ENCODE measurements around the gene DZIP1L. TPM values are rescaled to one million over a fixed set of nuclear protein-coding genes. Genes with fewer than 3 reads are reported as not detected.

Gene DZIP1L
- total RNA-seq, 1 experiment from 2014 or later = 16.5 TPM

DNA sequence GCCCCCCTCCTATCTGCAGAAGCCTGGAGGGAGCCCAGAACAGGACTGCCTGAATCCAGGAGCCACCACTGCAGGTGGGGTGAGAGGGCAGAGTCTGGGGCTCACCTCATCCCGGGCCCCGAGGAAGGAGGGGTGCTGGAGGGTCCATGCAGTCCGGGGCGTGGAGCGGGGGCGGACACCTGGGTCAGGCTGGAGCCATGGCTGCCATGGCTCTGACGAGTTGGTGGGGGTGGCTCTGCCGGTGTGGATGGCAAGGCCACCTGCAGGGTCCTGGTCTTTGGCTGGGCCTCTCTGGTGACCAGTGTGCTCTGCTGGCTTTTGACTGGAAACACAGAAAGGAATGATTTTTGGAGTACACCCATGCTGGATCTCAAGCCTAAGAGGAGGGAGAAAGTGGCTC is 47.4 kb downstream of the DZIP1L start:
- no TSS peak for BruUV-seq (replicated peaks)
- no peak for DNase-seq
- Mint-ChIP-seq H3K9me3 (ENCODE audit: low read depth, unreplicated experiment) (no peaks in the 10 kb centered on the region), H3K36me3 (ENCODE audit: insufficient read depth, unreplicated experiment) (no peaks in the 10 kb centered on the region), H3K4me1 (ENCODE audit: low read depth, unreplicated experiment) (no peaks in the 10 kb centered on the region), H3K27me3 (ENCODE audit: unreplicated experiment) (no peaks in the 10 kb centered on the region), H3K4me3 (ENCODE audit: low read depth, unreplicated experiment) (no peak overlapping the region), H3K27ac (ENCODE audit: unreplicated experiment) (no peak overlapping the region)
- no peak for TF ChIP-seq CTCF (IDR thresholded peaks at IDR 0.05; ENCODE audit: unreplicated experiment)
- intact Hi-C loops (cut with micrococcal nuclease; ENCODE audit: unreplicated experiment) = loop anchor here (1.0 kb wide), 1 partner anchor 51 kb away; no protein-coding TSS in a partner anchor
- CTCF ChIA-PET = interaction anchor here (0.8 to 1.0 kb wide), 2 partner anchors 47 to 52 kb away, joined by 3 read pairs; partner anchors contain the start of gene DZIP1L

GRCh38 chr3:138066972-138067371 is 48.4 kb downstream of the DZIP1L start:
- H3K27me3 Mint-ChIP-seq (ENCODE audit: unreplicated experiment) = no peaks in the 10 kb centered on the region
- no peaks in the 10 kb centered on the region for H3K4me1 Mint-ChIP-seq (ENCODE audit: low read depth, unreplicated experiment)
- intact Hi-C loops (cut with micrococcal nuclease; ENCODE audit: unreplicated experiment) = no loop called here
- H3K36me3 Mint-ChIP-seq (ENCODE audit: insufficient read depth, unreplicated experiment) = no peaks in the 10 kb centered on the region
- H3K4me3 Mint-ChIP-seq (ENCODE audit: low read depth, unreplicated experiment) = no peak overlapping the region
- TF ChIP-seq CTCF (IDR thresholded peaks at IDR 0.05; ENCODE audit: unreplicated experiment) = no peak
- no peak overlapping the region for H3K27ac Mint-ChIP-seq (ENCODE audit: unreplicated experiment)
- H3K9me3 Mint-ChIP-seq (ENCODE audit: low read depth, unreplicated experiment) = no peaks in the 10 kb centered on the region
- no TSS peak for BruUV-seq (replicated peaks)
- no peak for DNase-seq
- CTCF ChIA-PET = interaction anchor here (0.8 to 2.4 kb wide), 2 partner anchors 48 to 51 kb away, joined by 3 to 7 read pairs; partner anchors contain the start of gene DZIP1L

DNA sequence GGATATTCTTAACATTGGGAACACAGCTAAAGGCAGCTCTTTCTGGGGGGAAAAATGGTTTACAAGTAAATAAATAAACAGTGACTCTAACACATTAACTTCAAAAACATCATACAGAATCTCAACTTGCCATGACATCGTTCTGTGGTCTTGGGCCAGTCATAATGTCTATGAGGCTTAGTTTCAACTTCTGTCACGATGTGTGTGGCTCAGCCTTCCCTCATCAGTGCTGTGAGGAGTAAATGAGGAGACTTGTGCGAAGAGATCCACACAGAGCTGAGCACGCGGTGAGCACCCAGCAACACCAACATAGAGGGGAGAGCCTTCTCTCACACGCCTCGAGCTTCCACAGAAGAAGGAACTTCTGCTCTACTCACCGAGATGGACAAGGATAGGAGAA is 49.0 kb downstream of the DZIP1L start:
- Mint-ChIP-seq H3K27me3 (ENCODE audit: unreplicated experiment) (no peaks in the 10 kb centered on the region), H3K4me1 (ENCODE audit: low read depth, unreplicated experiment) (no peaks in the 10 kb centered on the region), H3K27ac (ENCODE audit: unreplicated experiment) (no peak overlapping the region), H3K4me3 (ENCODE audit: low read depth, unreplicated experiment) (no peak overlapping the region), H3K9me3 (ENCODE audit: low read depth, unreplicated experiment) (no peaks in the 10 kb centered on the region), H3K36me3 (ENCODE audit: insufficient read depth, unreplicated experiment) (no peaks in the 10 kb centered on the region)
- intact Hi-C loops (cut with micrococcal nuclease; ENCODE audit: unreplicated experiment) = no loop called here
- TF ChIP-seq CTCF (IDR thresholded peaks at IDR 0.05; ENCODE audit: unreplicated experiment) = no peak
- no peak for DNase-seq
- no TSS peak for BruUV-seq (replicated peaks)
- CTCF ChIA-PET = interaction anchor here (2.4 kb wide), 1 partner anchor 52 kb away, joined by 7 read pairs; no protein-coding TSS in a partner anchor

GRCh38 chr3:138065949-138066348 is 49.5 kb downstream of the DZIP1L start:
- no peaks in the 10 kb centered on the region for H3K27me3 Mint-ChIP-seq (ENCODE audit: unreplicated experiment)
- no peaks in the 10 kb centered on the region for H3K9me3 Mint-ChIP-seq (ENCODE audit: low read depth, unreplicated experiment)
- no peaks in the 10 kb centered on the region for H3K36me3 Mint-ChIP-seq (ENCODE audit: insufficient read depth, unreplicated experiment)
- no peak for DNase-seq
- TF ChIP-seq CTCF (IDR thresholded peaks at IDR 0.05; ENCODE audit: unreplicated experiment) = no peak
- BruUV-seq (replicated peaks) = no TSS peak
- no peak overlapping the region for H3K27ac Mint-ChIP-seq (ENCODE audit: unreplicated experiment)
- CTCF ChIA-PET = interaction anchor here (2.4 kb wide), 1 partner anchor 52 kb away, joined by 7 read pairs; no protein-coding TSS in a partner anchor
- intact Hi-C loops (cut with micrococcal nuclease; ENCODE audit: unreplicated experiment) = no loop called here
- H3K4me1 Mint-ChIP-seq (ENCODE audit: low read depth, unreplicated experiment) = no peaks in the 10 kb centered on the region
- no peak overlapping the region for H3K4me3 Mint-ChIP-seq (ENCODE audit: low read depth, unreplicated experiment)

All from Calu3 (cell line).